MCF 10A (cell line): ENCODE results near the gene LGALS3BP. TPM values are rescaled to one million over a fixed set of nuclear protein-coding genes. Genes with fewer than 3 reads are reported as not detected.

Source experiments
- BruUV-seq: library from RNA; stranded (reverse); fragments of 400-500 nt; replicated peaks from 2 replicates; lab custom pipeline; 2021; lab: Mats Ljungman, UMichigan
- CTCF ChIA-PET: fragments of 300-600 bp; sonication (Branson Sonifier 250); formaldehyde crosslinking; extraction: SDS; loops from one replicate; lab custom pipeline; 2021; ENCODE audit warnings: antibody characterized with exemption, inconsistent platforms; lab: Yijun Ruan, JAX
- POLR2A ChIA-PET: fragments of 300-600, 350-650 bp; sonication (Branson Sonifier 250); formaldehyde crosslinking; extraction: SDS; loops from one replicate; lab custom pipeline; 2020; ENCODE audit warnings: antibody characterized with exemption, inconsistent platforms; lab: Yijun Ruan, JAX
- DNase-seq: peaks from one replicate; pipeline ENCODE4 v3.0.0-alpha.2; 2018; ENCODE audit not compliant: unreplicated experiment
- H3K27ac Mint-ChIP-seq: one replicate; pipeline ENCODE4 v1.8.0; 2022; ENCODE audit warnings: mild to moderate bottlenecking, low read depth, mixed read lengths; ENCODE audit not compliant: unreplicated experiment
- H3K27me3 Mint-ChIP-seq: one replicate; pipeline ENCODE4 v1.8.0; 2022; ENCODE audit warnings: mixed read lengths; ENCODE audit not compliant: insufficient read depth, unreplicated experiment
- H3K36me3 Mint-ChIP-seq: one replicate; pipeline ENCODE4 v1.8.0; 2022; ENCODE audit warnings: mild to moderate bottlenecking, moderate library complexity, mixed read lengths; ENCODE audit not compliant: insufficient read depth, unreplicated experiment
- H3K4me1 Mint-ChIP-seq: one replicate; pipeline ENCODE4 v1.8.0; 2022; ENCODE audit warnings: mixed read lengths; ENCODE audit not compliant: insufficient read depth, unreplicated experiment
- H3K4me3 Mint-ChIP-seq: one replicate; pipeline ENCODE4 v1.8.0; 2022; ENCODE audit warnings: mild to moderate bottlenecking, moderate library complexity, mixed read lengths; ENCODE audit not compliant: unreplicated experiment
- H3K9me3 Mint-ChIP-seq: one replicate; pipeline ENCODE4 v1.8.0; 2022; ENCODE audit warnings: mixed read lengths; ENCODE audit not compliant: unreplicated experiment
- intact Hi-C: fragments of 100-400 bp; cut with micrococcal nuclease; formaldehyde crosslinking; loops from 2 replicates; pipeline ENCODE4 v1.14.1; 2022
- total RNA-seq: library from RNA; stranded (reverse); gene quantifications from 2 replicates; pipeline ENCODE4 v1.2.3, GENCODE V29; 2022
- TF ChIP-seq, protein P1 (sequence below): fragments of 200-600 bp; IDR thresholded peaks from one replicate; pipeline ENCODE4 v1.8.0; 2022; ENCODE audit warnings: antibody characterized with exemption, mild to moderate bottlenecking; ENCODE audit not compliant: unreplicated experiment

Gene LGALS3BP
- total RNA-seq, 1 experiment from 2014 or later: 58.0 TPM

DNA sequence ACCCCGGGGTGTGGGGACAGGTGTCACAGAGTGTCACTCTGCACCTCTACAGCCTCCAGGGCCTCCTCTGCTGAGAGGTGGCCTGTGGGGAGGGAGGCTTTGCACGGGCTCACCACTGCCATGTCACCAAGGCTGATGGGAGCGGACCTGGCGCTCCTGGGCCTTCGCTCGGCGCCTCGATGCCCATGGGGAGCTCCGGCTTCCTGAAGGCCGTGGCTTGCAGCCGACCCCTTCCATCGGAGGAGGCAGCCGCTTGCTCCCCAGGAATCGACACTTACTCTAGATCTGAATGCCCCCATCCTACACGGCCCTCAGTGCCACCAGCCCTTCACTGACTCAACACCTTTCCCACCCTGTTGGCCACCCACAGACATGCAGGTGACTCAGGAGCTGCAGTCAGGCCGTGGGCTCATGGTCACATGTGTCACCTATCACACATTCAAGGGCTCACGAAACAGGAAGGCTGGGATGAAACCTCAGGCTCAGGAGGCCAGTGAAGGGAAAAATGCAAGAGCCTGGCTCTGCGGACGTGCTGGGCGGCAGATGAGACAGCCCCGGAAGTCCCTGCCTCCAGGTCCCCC, 11.9 kb downstream of the LGALS3BP start:
- TF ChIP-seq, protein P1, sequence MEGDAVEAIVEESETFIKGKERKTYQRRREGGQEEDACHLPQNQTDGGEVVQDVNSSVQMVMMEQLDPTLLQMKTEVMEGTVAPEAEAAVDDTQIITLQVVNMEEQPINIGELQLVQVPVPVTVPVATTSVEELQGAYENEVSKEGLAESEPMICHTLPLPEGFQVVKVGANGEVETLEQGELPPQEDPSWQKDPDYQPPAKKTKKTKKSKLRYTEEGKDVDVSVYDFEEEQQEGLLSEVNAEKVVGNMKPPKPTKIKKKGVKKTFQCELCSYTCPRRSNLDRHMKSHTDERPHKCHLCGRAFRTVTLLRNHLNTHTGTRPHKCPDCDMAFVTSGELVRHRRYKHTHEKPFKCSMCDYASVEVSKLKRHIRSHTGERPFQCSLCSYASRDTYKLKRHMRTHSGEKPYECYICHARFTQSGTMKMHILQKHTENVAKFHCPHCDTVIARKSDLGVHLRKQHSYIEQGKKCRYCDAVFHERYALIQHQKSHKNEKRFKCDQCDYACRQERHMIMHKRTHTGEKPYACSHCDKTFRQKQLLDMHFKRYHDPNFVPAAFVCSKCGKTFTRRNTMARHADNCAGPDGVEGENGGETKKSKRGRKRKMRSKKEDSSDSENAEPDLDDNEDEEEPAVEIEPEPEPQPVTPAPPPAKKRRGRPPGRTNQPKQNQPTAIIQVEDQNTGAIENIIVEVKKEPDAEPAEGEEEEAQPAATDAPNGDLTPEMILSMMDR: no peak
- Mint-ChIP-seq H3K27me3 (no peaks in the 10 kb centered on the region), H3K36me3 (peaks cover 21% of the 10 kb centered on the region), H3K27ac (no peak overlapping the region), H3K4me1 (peaks cover 8% of the 10 kb centered on the region), H3K9me3 (no peaks in the 10 kb centered on the region), H3K4me3 (no peak overlapping the region)
- intact Hi-C loops: no loop called here
- ChIA-PET POLR2A (interaction anchor here (1.6 kb wide), 1 partner anchor 12 kb away, joined by 4 read pairs; the partner anchor contains the start of gene LGALS3BP), CTCF (interaction anchor here (1.9 kb wide), 1 partner anchor 103 kb away, joined by 6 read pairs; no protein-coding TSS in a partner anchor)
- no TSS peak for BruUV-seq
- no peak for DNase-seq

- intact Hi-C loops: no loop called here
- BruUV-seq: no TSS peak
- Mint-ChIP-seq H3K9me3 (no peaks in the 10 kb centered on the region), H3K36me3 (peaks cover 21% of the 10 kb centered on the region), H3K4me1 (peaks cover 8% of the 10 kb centered on the region), H3K4me3 (no peak overlapping the region), H3K27ac (no peak overlapping the region), H3K27me3 (no peaks in the 10 kb centered on the region)
- POLR2A ChIA-PET: interaction anchor here (1.6 kb wide), 1 partner anchor 13 kb away, joined by 4 read pairs; the partner anchor contains the start of gene LGALS3BP
- CTCF ChIA-PET: interaction anchor here (0.5 to 1.9 kb wide), 3 partner anchors 27 to 775 kb away, joined by 3 to 6 read pairs (median 3); no protein-coding TSS in a partner anchor
- DNase-seq: no peak
- TF ChIP-seq, protein P1: no peak
Measured at GRCh38 chr17:78966910-78967600, 12.7 kb downstream of the LGALS3BP start.

GRCh38 chr17:78966123-78966813, 13.5 kb downstream of the LGALS3BP start:
- peaks cover 17% of the 10 kb centered on the region for H3K36me3 Mint-ChIP-seq
- POLR2A ChIA-PET: interaction anchor here (0.6 kb wide), 2 partner anchors 35 to 62 kb away, joined by 3 to 4 read pairs; no protein-coding TSS in a partner anchor
- H3K27me3 Mint-ChIP-seq: no peaks in the 10 kb centered on the region
- no peak overlapping the region for H3K27ac Mint-ChIP-seq
- TF ChIP-seq, protein P1: no peak
- intact Hi-C loops: no loop called here
- H3K4me3 Mint-ChIP-seq: no peak overlapping the region
- no peaks in the 10 kb centered on the region for H3K9me3 Mint-ChIP-seq
- BruUV-seq: no TSS peak
- no peak for DNase-seq
- peaks cover 9% of the 10 kb centered on the region for H3K4me1 Mint-ChIP-seq
- CTCF ChIA-PET: interaction anchor here (0.5 to 1.9 kb wide), 3 partner anchors 28 to 774 kb away, joined by 3 to 6 read pairs (median 3); no protein-coding TSS in a partner anchor
